ENCODE results near the gene NARS2. TPM values are rescaled to one million over a fixed set of nuclear protein-coding genes. Genes with fewer than 3 reads are reported as not detected.

Gene NARS2
- total and polyA plus RNA-seq, 2 donors (not counting 1 experiment from before 2014, with no cell fraction given) = 9.7 to 14.6 TPM

DNA sequence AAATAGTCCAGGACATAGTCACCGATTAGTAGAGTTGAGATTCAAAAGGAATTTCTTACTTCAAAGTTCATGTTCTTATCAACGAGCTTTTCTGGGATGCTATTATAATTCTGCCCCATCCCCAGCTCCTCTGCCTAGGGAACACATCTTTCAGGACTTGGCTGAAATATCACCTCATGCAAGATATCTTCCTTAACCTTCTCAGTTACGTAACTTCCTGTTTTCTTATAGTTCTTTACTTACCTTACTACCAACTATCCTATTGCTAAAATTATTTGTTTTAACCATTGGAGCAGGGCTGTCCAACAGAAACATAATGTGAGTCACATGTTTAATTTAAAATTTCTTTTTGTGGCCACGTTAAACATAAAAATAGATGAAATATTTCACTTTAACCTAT is 2.3 kb downstream of the NARS2 start:
- Histone ChIP-seq H3K9ac (ENCODE audit: low read length) (no peak overlapping the region), H3K4me1 (ENCODE audit: control insufficient read depth in 2 of 2, insufficient read depth in 2 of 2, low read length in 2 of 2) (peaks cover 30% of the 10 kb centered on the region in 2 donors), H3K27ac (ENCODE audit: low read length in 2 of 2) (no peak overlapping the region), H3K27me3 (replicated peaks in 1 of 4; ENCODE audit: control extremely low read depth in 1 of 4, control insufficient read depth in 3 of 4, insufficient read depth in 4 of 4, low read length in 3 of 4) (no peaks in the 10 kb centered on the region), H3K4me3 (ENCODE audit: control extremely low read depth in 1 of 5, extremely low read depth in 1 of 5, insufficient read depth in 1 of 5, low read depth in 2 of 5, low read length in 4 of 5) (no peak overlapping the region), H2AFZ (ENCODE audit: insufficient read depth, low read depth, low read length, poor library complexity, severe bottlenecking) (no peak overlapping the region), H3K4me2 (replicated peaks; ENCODE audit: low read depth, low read length, poor library complexity, severe bottlenecking) (no peak overlapping the region), H3K9me3 (ENCODE audit: control extremely low read depth in 1 of 3, control insufficient read depth in 2 of 3, insufficient read depth in 1 of 3, low read length in 2 of 3) (no peaks in the 10 kb centered on the region), H4K20me1 (ENCODE audit: control insufficient read depth, insufficient read depth, low read length, poor library complexity, severe bottlenecking) (no peaks in the 10 kb centered on the region), H3K79me2 (ENCODE audit: control insufficient read depth, insufficient read depth, low read length) (peaks cover 42% of the 10 kb centered on the region), H3K36me3 (replicated peaks in 1 of 2; ENCODE audit: control extremely low read depth in 1 of 2, control insufficient read depth in 1 of 2, extremely low read depth in 1 of 2, insufficient read depth in 2 of 2, low read length in 1 of 2) (peaks cover 0 to 22% of the 10 kb centered on the region in 2 experiments)
- Mint-ChIP-seq H3K9me3 (ENCODE audit: insufficient read depth) (no peaks in the 10 kb centered on the region), H3K27ac (no peak overlapping the region), H3K4me3 (no peak overlapping the region), H3K4me1 (peaks cover 48% of the 10 kb centered on the region), H3K27me3 (no peaks in the 10 kb centered on the region)
- ChIA-PET CTCF (interaction anchor here (1.4 to 4.0 kb wide), 3 partner anchors 7 to 383 kb away, joined by 3 to 62 read pairs (median 5); partner anchors contain the start of gene USP35), POLR2A (interaction anchor here (0.6 kb wide), 1 partner anchor 212 kb away, joined by 5 read pairs; no protein-coding TSS in a partner anchor)
- no CpG with 5 or more reads among the region's 4 CpGs for WGBS (ENCODE audit: insufficient coverage)
- intact Hi-C loops (cut with micrococcal nuclease) = loop anchor here (10.0 kb wide), 1 partner anchor 1098 kb away; the partner anchor contains the start of gene PAK1
- ATAC-seq (ENCODE audit: low read depth) (no peak), DNase-seq (no peak)
- TF ChIP-seq, protein P1, sequence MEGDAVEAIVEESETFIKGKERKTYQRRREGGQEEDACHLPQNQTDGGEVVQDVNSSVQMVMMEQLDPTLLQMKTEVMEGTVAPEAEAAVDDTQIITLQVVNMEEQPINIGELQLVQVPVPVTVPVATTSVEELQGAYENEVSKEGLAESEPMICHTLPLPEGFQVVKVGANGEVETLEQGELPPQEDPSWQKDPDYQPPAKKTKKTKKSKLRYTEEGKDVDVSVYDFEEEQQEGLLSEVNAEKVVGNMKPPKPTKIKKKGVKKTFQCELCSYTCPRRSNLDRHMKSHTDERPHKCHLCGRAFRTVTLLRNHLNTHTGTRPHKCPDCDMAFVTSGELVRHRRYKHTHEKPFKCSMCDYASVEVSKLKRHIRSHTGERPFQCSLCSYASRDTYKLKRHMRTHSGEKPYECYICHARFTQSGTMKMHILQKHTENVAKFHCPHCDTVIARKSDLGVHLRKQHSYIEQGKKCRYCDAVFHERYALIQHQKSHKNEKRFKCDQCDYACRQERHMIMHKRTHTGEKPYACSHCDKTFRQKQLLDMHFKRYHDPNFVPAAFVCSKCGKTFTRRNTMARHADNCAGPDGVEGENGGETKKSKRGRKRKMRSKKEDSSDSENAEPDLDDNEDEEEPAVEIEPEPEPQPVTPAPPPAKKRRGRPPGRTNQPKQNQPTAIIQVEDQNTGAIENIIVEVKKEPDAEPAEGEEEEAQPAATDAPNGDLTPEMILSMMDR (IDR thresholded peaks at IDR 0.05) = no peak
- TF ChIP-seq EZH2 (IDR thresholded peaks at IDR 0.05; ENCODE audit: borderline replicate concordance, insufficient read depth, low read depth, low read length, poor library complexity, severe bottlenecking) = no peak

DNA sequence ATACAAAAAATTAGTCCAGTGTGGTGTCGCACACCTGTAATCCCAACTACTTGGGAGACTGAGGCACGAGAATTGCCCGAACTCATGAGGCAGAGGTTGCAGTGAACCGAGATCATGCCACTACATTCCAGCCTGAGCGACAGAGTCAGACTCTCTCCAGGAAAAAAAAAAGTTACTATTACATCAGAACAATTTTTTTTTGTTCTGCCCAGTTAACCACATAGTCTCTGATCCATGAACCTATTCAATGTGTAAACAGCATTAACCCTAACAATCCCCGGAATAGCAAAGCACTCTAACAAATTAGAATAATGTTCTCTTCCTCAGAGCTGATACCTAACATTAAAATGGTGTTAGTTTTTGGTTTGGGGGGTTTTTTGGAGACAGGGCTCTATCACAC is 4.6 kb downstream of the NARS2 start:
- TF ChIP-seq, protein P1 (IDR thresholded peaks at IDR 0.05) = no peak
- no peak for TF ChIP-seq EZH2 (IDR thresholded peaks at IDR 0.05; ENCODE audit: borderline replicate concordance, insufficient read depth, low read depth, low read length, poor library complexity, severe bottlenecking)
- Mint-ChIP-seq H3K27me3 (no peaks in the 10 kb centered on the region), H3K27ac (no peak overlapping the region), H3K4me1 (peaks cover 38% of the 10 kb centered on the region), H3K9me3 (ENCODE audit: insufficient read depth) (no peaks in the 10 kb centered on the region), H3K4me3 (no peak overlapping the region)
- Histone ChIP-seq H2AFZ (ENCODE audit: insufficient read depth, low read depth, low read length, poor library complexity, severe bottlenecking) (no peak overlapping the region), H3K27me3 (replicated peaks in 1 of 4; ENCODE audit: control extremely low read depth in 1 of 4, control insufficient read depth in 3 of 4, insufficient read depth in 4 of 4, low read length in 3 of 4) (no peaks in the 10 kb centered on the region), H3K27ac (ENCODE audit: low read length in 2 of 2) (no peak overlapping the region), H4K20me1 (ENCODE audit: control insufficient read depth, insufficient read depth, low read length, poor library complexity, severe bottlenecking) (no peaks in the 10 kb centered on the region), H3K4me3 (ENCODE audit: control extremely low read depth in 1 of 5, extremely low read depth in 1 of 5, insufficient read depth in 1 of 5, low read depth in 2 of 5, low read length in 4 of 5) (no peak overlapping the region), H3K9me3 (ENCODE audit: control extremely low read depth in 1 of 3, control insufficient read depth in 2 of 3, insufficient read depth in 1 of 3, low read length in 2 of 3) (no peaks in the 10 kb centered on the region), H3K36me3 (replicated peaks in 1 of 2; ENCODE audit: control extremely low read depth in 1 of 2, control insufficient read depth in 1 of 2, extremely low read depth in 1 of 2, insufficient read depth in 2 of 2, low read length in 1 of 2) (peaks cover 2 to 40% of the 10 kb centered on the region in 2 experiments), H3K4me1 (ENCODE audit: control insufficient read depth in 2 of 2, insufficient read depth in 2 of 2, low read length in 2 of 2) (peaks cover 18 to 20% of the 10 kb centered on the region in 2 donors), H3K9ac (ENCODE audit: low read length) (no peak overlapping the region), H3K4me2 (replicated peaks; ENCODE audit: low read depth, low read length, poor library complexity, severe bottlenecking) (no peak overlapping the region), H3K79me2 (ENCODE audit: control insufficient read depth, insufficient read depth, low read length) (peaks cover 42% of the 10 kb centered on the region)
- ChIA-PET CTCF (no interaction called here), POLR2A (no interaction called here)
- intact Hi-C loops (cut with micrococcal nuclease) = loop anchor here (10.0 kb wide), 1 partner anchor 1095 kb away; the partner anchor contains the start of gene PAK1
- ATAC-seq (ENCODE audit: low read depth) (no peak), DNase-seq (no peak)
- 100% methylated on average over 5 of the region's 6 CpGs for WGBS (ENCODE audit: insufficient coverage)

Measured in B cell (primary cell).